ENCODE data around the gene TNFSF13. TPM values are rescaled to one million over a fixed set of nuclear protein-coding genes. Genes with fewer than 3 reads are reported as not detected.

The TNFSF13 gene
- polyA plus RNA-seq, 1 donor from 2014 or later: 0.15 TPM

GRCh38 chr17:7552621-7553051, 5.9 kb upstream of the TNFSF13 start:
- Histone ChIP-seq H3K36me3 (ENCODE audit: insufficient read depth, low read length) (no peaks in the 10 kb centered on the region), H3K79me2 (replicated peaks; ENCODE audit: insufficient read depth, low read length) (no peaks in the 10 kb centered on the region), H3F3A (ENCODE audit: insufficient read depth, low read length, poor library complexity, severe bottlenecking) (no peaks in the 10 kb centered on the region), H3K4me2 (ENCODE audit: low read length) (no peak overlapping the region), H3K9me2 (ENCODE audit: insufficient read depth, low read length) (no peaks in the 10 kb centered on the region), H4K20me1 (ENCODE audit: insufficient read depth) (no peaks in the 10 kb centered on the region), H3K9me3 (ENCODE audit: low read length) (no peaks in the 10 kb centered on the region), H3K4me3 (ENCODE audit: low read length) (no peak overlapping the region), H2AFZ (ENCODE audit: low read depth, low read length) (no peak overlapping the region), H3K9ac (ENCODE audit: low read length) (no peak overlapping the region), H3K27ac (ENCODE audit: low read length) (no peak overlapping the region), H3K27me3 (ENCODE audit: insufficient read depth, low read depth, low read length) (peaks cover 18% of the 10 kb centered on the region)
- TF ChIP-seq EZH2 (IDR thresholded peaks at IDR 0.05; ENCODE audit: borderline replicate concordance, insufficient read depth, low read length, poor library complexity, severe bottlenecking) (no peak), MXI1 (conservative IDR thresholded peaks at IDR 0.05; ENCODE audit: poor library complexity, severe bottlenecking) (no peak), RAD21 (conservative IDR thresholded peaks at IDR 0.05) (no peak), POLR2AphosphoS5 (IDR thresholded peaks at IDR 0.05) (no peak), CTCF (IDR thresholded peaks at IDR 0.05; ENCODE audit: poor library complexity, severe bottlenecking) (no peak), REST (IDR thresholded peaks at IDR 0.05; ENCODE audit: borderline replicate concordance) (no peak), EP300 (conservative IDR thresholded peaks at IDR 0.05; ENCODE audit: poor library complexity, severe bottlenecking) (no peak), SMC3 (conservative IDR thresholded peaks at IDR 0.05; ENCODE audit: poor library complexity) (no peak), TAF1 (IDR thresholded peaks at IDR 0.05; ENCODE audit: low read depth) (no peak)

GRCh38 chr17:7553356-7553755, 5.2 kb upstream of the TNFSF13 start:
- H3K9me3 ChIP-seq (ENCODE audit: low read length): no peaks in the 10 kb centered on the region
- no peaks in the 10 kb centered on the region for H3K36me3 ChIP-seq (ENCODE audit: insufficient read depth, low read length)
- H3K4me3 ChIP-seq (ENCODE audit: low read length): no peak overlapping the region
- no peak overlapping the region for H3K27ac ChIP-seq (ENCODE audit: low read length)
- H3K27me3 ChIP-seq (ENCODE audit: insufficient read depth, low read depth, low read length): peaks cover 12% of the 10 kb centered on the region
- no peaks in the 10 kb centered on the region for H3K79me2 ChIP-seq (replicated peaks; ENCODE audit: insufficient read depth, low read length)
- H2AFZ ChIP-seq (ENCODE audit: low read depth, low read length): no peak overlapping the region
- no peak overlapping the region for H3K4me2 ChIP-seq (ENCODE audit: low read length)
- H4K20me1 ChIP-seq (ENCODE audit: insufficient read depth): no peaks in the 10 kb centered on the region
- H3F3A ChIP-seq (ENCODE audit: insufficient read depth, low read length, poor library complexity, severe bottlenecking): no peaks in the 10 kb centered on the region
- no peaks in the 10 kb centered on the region for H3K9me2 ChIP-seq (ENCODE audit: insufficient read depth, low read length)
- no peak overlapping the region for H3K9ac ChIP-seq (ENCODE audit: low read length)
- no peak for TF ChIP-seq POLR2AphosphoS5 (IDR thresholded peaks at IDR 0.05)
- TF ChIP-seq MXI1 (conservative IDR thresholded peaks at IDR 0.05; ENCODE audit: poor library complexity, severe bottlenecking): no peak
- no peak for TF ChIP-seq EZH2 (IDR thresholded peaks at IDR 0.05; ENCODE audit: borderline replicate concordance, insufficient read depth, low read length, poor library complexity, severe bottlenecking)
- no peak for TF ChIP-seq CTCF (IDR thresholded peaks at IDR 0.05; ENCODE audit: poor library complexity, severe bottlenecking)
